ENCODE results near the gene TNFRSF21.

GRCh38 chr6:47256981-47257730, 52.5 kb downstream of the TNFRSF21 start:
- TF ChIP-seq, protein P1, sequence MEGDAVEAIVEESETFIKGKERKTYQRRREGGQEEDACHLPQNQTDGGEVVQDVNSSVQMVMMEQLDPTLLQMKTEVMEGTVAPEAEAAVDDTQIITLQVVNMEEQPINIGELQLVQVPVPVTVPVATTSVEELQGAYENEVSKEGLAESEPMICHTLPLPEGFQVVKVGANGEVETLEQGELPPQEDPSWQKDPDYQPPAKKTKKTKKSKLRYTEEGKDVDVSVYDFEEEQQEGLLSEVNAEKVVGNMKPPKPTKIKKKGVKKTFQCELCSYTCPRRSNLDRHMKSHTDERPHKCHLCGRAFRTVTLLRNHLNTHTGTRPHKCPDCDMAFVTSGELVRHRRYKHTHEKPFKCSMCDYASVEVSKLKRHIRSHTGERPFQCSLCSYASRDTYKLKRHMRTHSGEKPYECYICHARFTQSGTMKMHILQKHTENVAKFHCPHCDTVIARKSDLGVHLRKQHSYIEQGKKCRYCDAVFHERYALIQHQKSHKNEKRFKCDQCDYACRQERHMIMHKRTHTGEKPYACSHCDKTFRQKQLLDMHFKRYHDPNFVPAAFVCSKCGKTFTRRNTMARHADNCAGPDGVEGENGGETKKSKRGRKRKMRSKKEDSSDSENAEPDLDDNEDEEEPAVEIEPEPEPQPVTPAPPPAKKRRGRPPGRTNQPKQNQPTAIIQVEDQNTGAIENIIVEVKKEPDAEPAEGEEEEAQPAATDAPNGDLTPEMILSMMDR (conservative IDR thresholded peaks at IDR 0.05 in 1 of 2, IDR thresholded peaks at IDR 0.05 in 1 of 2; ENCODE audit: extremely low read depth in 1 of 2, insufficient read depth in 1 of 2, low read depth in 1 of 2, low read length in 2 of 2), result no peak
- TF ChIP-seq EZH2 (IDR thresholded peaks at IDR 0.05; ENCODE audit: borderline replicate concordance, low read length), result no peak

Measured in mammary epithelial cell (primary cell).